ENCODE data around the gene LDLRAD3. TPM values are rescaled to one million over a fixed set of nuclear protein-coding genes. Genes with fewer than 3 reads are reported as not detected.

LDLRAD3 gene
- total RNA-seq, 4 donors from 2014 or later: 39.7 to 50.9 (median 46.0) TPM

GRCh38 chr11:35967042-35967441 lies 23.2 kb downstream of the LDLRAD3 start:
- WGBS: 94% methylated on average over 2 of the region's 2 CpGs
- Histone ChIP-seq H3K9me3 (no peaks in the 10 kb centered on the region), H3K27me3 (no peaks in the 10 kb centered on the region), H3K4me1 (peaks cover 14% of the 10 kb centered on the region), H3K36me3 (no peaks in the 10 kb centered on the region), H3K4me3 (no peak overlapping the region), H3K27ac (no peak overlapping the region)
- DNase-seq (ENCODE audit: low spot score in 2 of 2): no peak
- no peak for TF ChIP-seq POLR2AphosphoS5 (IDR thresholded peaks at IDR 0.05)
- no peak for TF ChIP-seq CTCF (IDR thresholded peaks at IDR 0.05)
- no peak for TF ChIP-seq POLR2A (IDR thresholded peaks at IDR 0.05)

- 67% methylated on average over 10 of the region's 10 CpGs for WGBS
- Histone ChIP-seq H3K4me3 (no peak overlapping the region), H3K27ac (no peak overlapping the region), H3K4me1 (peaks cover 14% of the 10 kb centered on the region), H3K36me3 (no peaks in the 10 kb centered on the region), H3K27me3 (no peaks in the 10 kb centered on the region), H3K9me3 (no peaks in the 10 kb centered on the region)
- TF ChIP-seq POLR2A (IDR thresholded peaks at IDR 0.05) (no peak), EP300 (IDR thresholded peaks at IDR 0.05) (no peak), CTCF (IDR thresholded peaks at IDR 0.05) (no peak)
- no peak for DNase-seq (ENCODE audit: low spot score in 2 of 2)
Measured at GRCh38 chr11:35968386-35969088, 24.7 kb downstream of the LDLRAD3 start.

- peaks cover 14% of the 10 kb centered on the region for H3K4me1 ChIP-seq
- no peak for TF ChIP-seq POLR2A (IDR thresholded peaks at IDR 0.05)
- no peak for TF ChIP-seq EP300 (IDR thresholded peaks at IDR 0.05)
- TF ChIP-seq POLR2AphosphoS5 (IDR thresholded peaks at IDR 0.05): no peak
- TF ChIP-seq CTCF (IDR thresholded peaks at IDR 0.05): no peak
- H3K4me3 ChIP-seq: no peak overlapping the region
- no peaks in the 10 kb centered on the region for H3K27me3 ChIP-seq
- H3K36me3 ChIP-seq: peaks cover under 1% of the 10 kb centered on the region
- 60% methylated on average over 10 of the region's 10 CpGs for WGBS
- H3K27ac ChIP-seq: no peak overlapping the region
- no peak for DNase-seq (ENCODE audit: low spot score in 2 of 2)
- H3K9me3 ChIP-seq: peaks cover 2% of the 10 kb centered on the region
Measured at GRCh38 chr11:35969089-35970042, 25.5 kb downstream of the LDLRAD3 start.

- WGBS: 83% methylated on average over 3 of the region's 3 CpGs
- no peak for DNase-seq (ENCODE audit: low spot score in 2 of 2)
Measured at GRCh38 chr11:35970445-35970844, 26.6 kb downstream of the LDLRAD3 start.

More at GRCh38 chr11:35970445-35970844, 26.6 kb downstream of the LDLRAD3 start:
- Histone ChIP-seq H3K4me1 (peaks cover 14% of the 10 kb centered on the region), H3K4me3 (no peak overlapping the region), H3K27me3 (no peaks in the 10 kb centered on the region), H3K27ac (no peak overlapping the region), H3K9me3 (peaks cover 7% of the 10 kb centered on the region), H3K36me3 (peaks cover 4% of the 10 kb centered on the region)
- TF ChIP-seq POLR2AphosphoS5 (IDR thresholded peaks at IDR 0.05) (no peak), POLR2A (IDR thresholded peaks at IDR 0.05) (no peak), CTCF (IDR thresholded peaks at IDR 0.05) (no peak), EP300 (IDR thresholded peaks at IDR 0.05) (no peak)

All from suprapubic skin (tissue), 4 donors.